C4-2B (cell line): ENCODE results near the gene ELFN1.

ENCODE experiments used
- ZFX ChIP-seq: fragments of 450-650 bp; IDR thresholded peaks from 2 replicates; pipeline ENCODE4 v1.6.1; 2017
- TF ChIP-seq, protein P1 (sequence below): fragments of 450-650 bp; conservative IDR thresholded peaks from 2 replicates; pipeline ENCODE4 v1.5.1; 2017; ENCODE audit warnings: mild to moderate bottlenecking

DNA sequence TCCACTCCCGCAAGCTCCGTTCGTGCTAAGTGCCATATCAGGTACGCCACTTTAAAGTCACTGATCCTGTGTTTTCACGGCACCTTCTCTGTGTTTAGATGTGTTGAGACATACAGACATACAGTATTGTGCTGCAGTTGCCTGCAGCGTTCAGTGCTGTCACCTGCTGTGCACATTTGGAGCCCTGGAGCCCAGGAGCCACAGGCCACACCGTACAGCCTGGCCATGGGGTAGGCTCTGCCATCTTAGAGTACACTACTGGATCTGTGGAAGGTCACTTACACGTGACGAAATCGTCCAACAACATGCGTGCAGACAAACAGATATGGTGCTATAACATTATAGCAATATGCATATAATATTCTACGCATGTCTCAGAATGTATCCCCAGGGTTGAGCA, 111.3 kb downstream of the ELFN1 start:
- TF ChIP-seq, protein P1, sequence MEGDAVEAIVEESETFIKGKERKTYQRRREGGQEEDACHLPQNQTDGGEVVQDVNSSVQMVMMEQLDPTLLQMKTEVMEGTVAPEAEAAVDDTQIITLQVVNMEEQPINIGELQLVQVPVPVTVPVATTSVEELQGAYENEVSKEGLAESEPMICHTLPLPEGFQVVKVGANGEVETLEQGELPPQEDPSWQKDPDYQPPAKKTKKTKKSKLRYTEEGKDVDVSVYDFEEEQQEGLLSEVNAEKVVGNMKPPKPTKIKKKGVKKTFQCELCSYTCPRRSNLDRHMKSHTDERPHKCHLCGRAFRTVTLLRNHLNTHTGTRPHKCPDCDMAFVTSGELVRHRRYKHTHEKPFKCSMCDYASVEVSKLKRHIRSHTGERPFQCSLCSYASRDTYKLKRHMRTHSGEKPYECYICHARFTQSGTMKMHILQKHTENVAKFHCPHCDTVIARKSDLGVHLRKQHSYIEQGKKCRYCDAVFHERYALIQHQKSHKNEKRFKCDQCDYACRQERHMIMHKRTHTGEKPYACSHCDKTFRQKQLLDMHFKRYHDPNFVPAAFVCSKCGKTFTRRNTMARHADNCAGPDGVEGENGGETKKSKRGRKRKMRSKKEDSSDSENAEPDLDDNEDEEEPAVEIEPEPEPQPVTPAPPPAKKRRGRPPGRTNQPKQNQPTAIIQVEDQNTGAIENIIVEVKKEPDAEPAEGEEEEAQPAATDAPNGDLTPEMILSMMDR = no peak
- TF ChIP-seq ZFX = no peak
